ENCODE data around the gene SCAANT1. TPM values are rescaled to one million over a fixed set of nuclear protein-coding genes. Genes with fewer than 3 reads are reported as not detected.

SCAANT1 gene
- total and polyA plus RNA-seq, 2 of the 8 experiments (the other 6 are each of a cell fraction or from before 2014, with no cell fraction given): not detected

DNA sequence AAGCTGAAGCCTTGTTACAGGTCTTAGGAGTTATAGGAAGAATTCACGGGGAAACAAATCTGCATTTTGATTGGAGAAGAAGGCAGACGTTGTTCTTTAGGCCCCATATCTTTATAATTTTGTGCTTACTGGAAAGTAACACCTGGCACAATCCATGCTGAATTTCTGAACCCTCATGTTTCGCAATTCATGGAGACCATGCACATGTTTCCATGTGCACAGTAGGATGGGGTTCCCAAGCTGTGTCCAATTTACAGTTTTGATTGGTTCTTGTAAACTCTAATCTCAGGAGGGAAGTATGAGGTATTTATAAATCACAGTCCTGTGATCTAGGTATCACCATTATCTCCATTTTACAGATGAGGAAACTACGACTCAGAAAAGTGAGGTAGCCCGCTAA, 7.8 kb upstream of the SCAANT1 start:
- Histone ChIP-seq H2AK5ac (ENCODE audit: low read depth, low read length) (no peak overlapping the region), H3K27ac (ENCODE audit: low read depth, low read length) (no peak overlapping the region), H3K4me1 (replicated peaks in 1 of 4; ENCODE audit: control insufficient read depth in 3 of 4, insufficient read depth in 4 of 4, low read length in 3 of 4) (no peaks in the 10 kb centered on the region), H2BK12ac (ENCODE audit: low read depth, low read length) (no peak overlapping the region), H3K23ac (ENCODE audit: insufficient read length) (no peak overlapping the region), H2AFZ (ENCODE audit: low read length) (no peak overlapping the region), H2BK15ac (ENCODE audit: low read length) (no peak overlapping the region), H2BK20ac (ENCODE audit: low read length) (no peak overlapping the region), H3K4me2 (ENCODE audit: insufficient read depth in 1 of 2, low read depth in 2 of 2, low read length in 2 of 2) (no peak overlapping the region), H4K5ac (ENCODE audit: insufficient read length, low read depth, low read length) (no peak overlapping the region), H3K79me2 (ENCODE audit: control insufficient read depth in 1 of 2, insufficient read depth in 2 of 2, low read length in 2 of 2) (no peaks in the 10 kb centered on the region), H3K23me2 (ENCODE audit: low read depth, low read length) (no peaks in the 10 kb centered on the region; the same call in 1 of the 2 replicates), H3K9me3 (ENCODE audit: insufficient read depth in 2 of 2, low read depth in 1 of 2, low read length in 1 of 2) (peaks cover 2 to 3% of the 10 kb centered on the region in 2 experiments; a peak in 2 of 4 replicates), H3K56ac (replicated peaks; ENCODE audit: insufficient read length, low read depth, low read length) (no peak overlapping the region), H3K18ac (ENCODE audit: extremely low read depth, low read length) (no peak overlapping the region), H4K8ac (ENCODE audit: extremely low read depth, insufficient read depth, low read length) (no peak overlapping the region), H2BK120ac (replicated peaks; ENCODE audit: low read depth, low read length) (no peak overlapping the region), H3K9ac (replicated peaks in 1 of 4; ENCODE audit: extremely low read depth in 1 of 4, low read depth in 3 of 4, low read length in 3 of 4) (no peak overlapping the region), H3K79me1 (ENCODE audit: low read depth, low read length) (peaks cover 4% of the 10 kb centered on the region; the same call in 1 of the 2 replicates), H4K20me1 (replicated peaks in 1 of 2; ENCODE audit: control insufficient read depth in 1 of 2, insufficient read depth in 2 of 2, low read length in 2 of 2) (no peaks in the 10 kb centered on the region), H3K36me3 (ENCODE audit: control insufficient read depth in 2 of 4, insufficient read depth in 4 of 4, low read length in 3 of 4) (peaks cover under 1 to 15% (median 6%) of the 10 kb centered on the region in 4 experiments; a peak in 6 of 8 replicates), H2BK5ac (ENCODE audit: low read depth, low read length) (no peak overlapping the region), H3K14ac (ENCODE audit: insufficient read length) (no peak overlapping the region), H3K4me3 (ENCODE audit: extremely low read depth in 1 of 4, insufficient read depth in 2 of 4, low read depth in 3 of 4, low read length in 4 of 4) (no peak overlapping the region), H3K27me3 (replicated peaks in 1 of 4; ENCODE audit: control insufficient read depth in 3 of 4, extremely low read depth in 1 of 4, insufficient read depth in 3 of 4, low read length in 3 of 4) (no peaks in the 10 kb centered on the region), H3K4ac (replicated peaks; ENCODE audit: insufficient read length, low read depth, low read length) (no peak overlapping the region), H4K91ac (replicated peaks; ENCODE audit: insufficient read length, low read length) (no peak overlapping the region)
- WGBS, 2 experiments (ENCODE audit: extremely low coverage in 1 of 2, insufficient coverage in 1 of 2, insufficient read length in 1 of 2, insufficient replicate concordance in 2 of 2, low coverage in 1 of 2, low lambda C conversion rate in 2 of 2, missing lambda C conversion rate in 1 of 2): 95% methylated on average over 5 of the region's 5 CpGs; no CpG with 5 or more reads in 1 of the 2 experiments
- CTCF ChIA-PET (ENCODE audit: partially characterized antibody): interaction anchor here (0.7 kb wide), 1 partner anchor 9 kb away, joined by 3 read pairs; no protein-coding TSS in a partner anchor
- no peak for DNase-seq (ENCODE audit: low read depth in 1 of 2, low spot score in 2 of 2)
- FAIRE-seq: no peak
- no peak for TF ChIP-seq NRF1 (IDR thresholded peaks at IDR 0.05; ENCODE audit: low read depth, low read length)
- POLR2A ChIA-PET (ENCODE audit: partially characterized antibody): interaction anchor here (1.2 to 1.3 kb wide), 2 partner anchors 8 to 9 kb away, joined by 3 to 4 read pairs; partner anchors contain the start of gene SCAANT1
